NCI-H1930 (cell line): ENCODE data around the gene RAB17.

Experiments used
- DNase-seq, 2 experiments: peaks; one replicate each; lab custom pipeline; 2025; lab: John Stamatoyannopoulos, UW

Gene RAB17

GRCh38 chr2:237576974-237577373 lies 13.6 kb downstream of the RAB17 start:
- no peak for DNase-seq

- no peak for DNase-seq
Observed at GRCh38 chr2:237575869-237576862, 14.4 kb downstream of the RAB17 start.

GRCh38 chr2:237574894-237575868 lies 15.4 kb downstream of the RAB17 start:
- no peak for DNase-seq

GRCh38 chr2:237574467-237574866 lies 16.1 kb downstream of the RAB17 start:
- DNase-seq, result no peak

GRCh38 chr2:237573721-237574415 lies 16.7 kb downstream of the RAB17 start:
- no peak for DNase-seq

- no peak for DNase-seq
Observed at GRCh38 chr2:237572742-237573101, 17.8 kb downstream of the RAB17 start.

- DNase-seq, result peak; percentile 62 to 76
Observed at GRCh38 chr2:237572021-237572741, 18.4 kb downstream of the RAB17 start.

- no peak for DNase-seq
Observed at GRCh38 chr2:237571551-237571950, 19.0 kb downstream of the RAB17 start.

- no peak for DNase-seq
Observed at GRCh38 chr2:237570776-237571335, 19.7 kb downstream of the RAB17 start.

GRCh38 chr2:237569896-237570295 lies 20.6 kb downstream of the RAB17 start:
- no peak for DNase-seq

GRCh38 chr2:237569041-237569440 lies 21.5 kb downstream of the RAB17 start:
- no peak for DNase-seq

GRCh38 chr2:237568121-237568660 lies 22.3 kb downstream of the RAB17 start:
- no peak for DNase-seq

- DNase-seq, result no peak
Observed at GRCh38 chr2:237567276-237568029, 23.1 kb downstream of the RAB17 start.

- no peak for DNase-seq
Observed at GRCh38 chr2:237566401-237567235, 23.9 kb downstream of the RAB17 start, which contains the start of gene PRLH. PRLH (plus strand) TSS chr2:237566574; CDS start chr2:237566574, 0 bp downstream.

GRCh38 chr2:237565974-237566373 lies 24.6 kb downstream of the RAB17 start:
- no peak for DNase-seq

- no peak for DNase-seq
Observed at GRCh38 chr2:237564526-237565131, 25.9 kb downstream of the RAB17 start.

- DNase-seq, result no peak
Observed at GRCh38 chr2:237563816-237564215, 26.7 kb downstream of the RAB17 start.

GRCh38 chr2:237561221-237561620 lies 29.3 kb downstream of the RAB17 start:
- no peak for DNase-seq
